Measurements from ENCODE around the gene NKAPD1. TPM values are rescaled to one million over a fixed set of nuclear protein-coding genes. Genes with fewer than 3 reads are reported as not detected.

Gene NKAPD1
- polyA plus RNA-seq, 2 donors: 9.0 to 10.8 TPM

GRCh38 chr11:112106070-112106469 lies 32.0 kb downstream of the NKAPD1 start:
- Histone ChIP-seq H3K27me3 (ENCODE audit: control insufficient read depth in 1 of 2, insufficient read depth in 2 of 2, low read length in 2 of 2) (no peaks in the 10 kb centered on the region), H3K36me3 (ENCODE audit: control insufficient read depth in 2 of 2, insufficient read depth in 2 of 2, low read length in 1 of 2) (no peaks in the 10 kb centered on the region), H3K4me3 (ENCODE audit: low read depth in 1 of 2, low read length in 2 of 2) (no peak overlapping the region), H3K4me1 (ENCODE audit: control insufficient read depth in 2 of 2, insufficient read depth in 2 of 2, low read length in 1 of 2) (no peaks in the 10 kb centered on the region), H3K9me3 (ENCODE audit: control insufficient read depth in 2 of 2, insufficient read depth in 1 of 2, low read depth in 1 of 2, low read length in 1 of 2) (no peaks in the 10 kb centered on the region), H3K27ac (ENCODE audit: low read depth in 2 of 2, low read length in 1 of 2) (no peak overlapping the region)
- WGBS, 2 donors: 64 to 90% methylated on average over 8 of the region's 8 CpGs

- Histone ChIP-seq H3K4me1 (ENCODE audit: control insufficient read depth in 2 of 2, insufficient read depth in 2 of 2, low read length in 1 of 2) (no peaks in the 10 kb centered on the region), H3K4me3 (ENCODE audit: low read depth in 1 of 2, low read length in 2 of 2) (no peak overlapping the region), H3K36me3 (ENCODE audit: control insufficient read depth in 2 of 2, insufficient read depth in 2 of 2, low read length in 1 of 2) (no peaks in the 10 kb centered on the region), H3K27me3 (ENCODE audit: control insufficient read depth in 1 of 2, insufficient read depth in 2 of 2, low read length in 2 of 2) (no peaks in the 10 kb centered on the region), H3K27ac (ENCODE audit: low read depth in 2 of 2, low read length in 1 of 2) (no peak overlapping the region), H3K9me3 (ENCODE audit: control insufficient read depth in 2 of 2, insufficient read depth in 1 of 2, low read depth in 1 of 2, low read length in 1 of 2) (no peaks in the 10 kb centered on the region)
- WGBS, 2 donors: 61 to 63% methylated on average over 6 of the region's 6 CpGs
These were observed 39.7 kb downstream of the NKAPD1 start for GRCh38 chr11:112113539-112114457.

- 92 to 93% methylated on average over 2 of the region's 2 CpGs for WGBS, 2 donors
- H3K9me3 ChIP-seq (ENCODE audit: control insufficient read depth in 2 of 2, insufficient read depth in 1 of 2, low read depth in 1 of 2, low read length in 1 of 2): no peaks in the 10 kb centered on the region
- no peaks in the 10 kb centered on the region for H3K27me3 ChIP-seq (ENCODE audit: control insufficient read depth in 1 of 2, insufficient read depth in 2 of 2, low read length in 2 of 2)
- no peaks in the 10 kb centered on the region for H3K36me3 ChIP-seq (ENCODE audit: control insufficient read depth in 2 of 2, insufficient read depth in 2 of 2, low read length in 1 of 2)
- no peaks in the 10 kb centered on the region for H3K4me1 ChIP-seq (ENCODE audit: control insufficient read depth in 2 of 2, insufficient read depth in 2 of 2, low read length in 1 of 2)
- H3K27ac ChIP-seq (ENCODE audit: low read depth in 2 of 2, low read length in 1 of 2): no peak overlapping the region
- H3K4me3 ChIP-seq (ENCODE audit: low read depth in 1 of 2, low read length in 2 of 2): no peak overlapping the region
These were observed 40.4 kb downstream of the NKAPD1 start for GRCh38 chr11:112114460-112114859.

- no peak overlapping the region for H3K27ac ChIP-seq (ENCODE audit: low read depth in 2 of 2, low read length in 1 of 2)
- H3K4me1 ChIP-seq (ENCODE audit: control insufficient read depth in 2 of 2, insufficient read depth in 2 of 2, low read length in 1 of 2): no peaks in the 10 kb centered on the region
- no peaks in the 10 kb centered on the region for H3K36me3 ChIP-seq (ENCODE audit: control insufficient read depth in 2 of 2, insufficient read depth in 2 of 2, low read length in 1 of 2)
- no peaks in the 10 kb centered on the region for H3K27me3 ChIP-seq (ENCODE audit: control insufficient read depth in 1 of 2, insufficient read depth in 2 of 2, low read length in 2 of 2)
- H3K9me3 ChIP-seq (ENCODE audit: control insufficient read depth in 2 of 2, insufficient read depth in 1 of 2, low read depth in 1 of 2, low read length in 1 of 2): no peaks in the 10 kb centered on the region
- no peak overlapping the region for H3K4me3 ChIP-seq (ENCODE audit: low read depth in 1 of 2, low read length in 2 of 2)
- 69 to 75% methylated on average over 5 of the region's 5 CpGs for WGBS, 2 donors
These were observed 41.3 kb downstream of the NKAPD1 start for GRCh38 chr11:112115386-112115785.

- H3K9me3 ChIP-seq (ENCODE audit: control insufficient read depth in 2 of 2, insufficient read depth in 1 of 2, low read depth in 1 of 2, low read length in 1 of 2): no peaks in the 10 kb centered on the region
- no peaks in the 10 kb centered on the region for H3K36me3 ChIP-seq (ENCODE audit: control insufficient read depth in 2 of 2, insufficient read depth in 2 of 2, low read length in 1 of 2)
- no peaks in the 10 kb centered on the region for H3K27me3 ChIP-seq (ENCODE audit: control insufficient read depth in 1 of 2, insufficient read depth in 2 of 2, low read length in 2 of 2)
- H3K4me1 ChIP-seq (ENCODE audit: control insufficient read depth in 2 of 2, insufficient read depth in 2 of 2, low read length in 1 of 2): peaks cover 0 to 2% of the 10 kb centered on the region in 2 donors
- no peak overlapping the region for H3K27ac ChIP-seq (ENCODE audit: low read depth in 2 of 2, low read length in 1 of 2)
- WGBS, 2 donors: 73 to 81% methylated on average over 2 of the region's 2 CpGs
- H3K4me3 ChIP-seq (ENCODE audit: low read depth in 1 of 2, low read length in 2 of 2): no peak overlapping the region
These were observed 44.1 kb downstream of the NKAPD1 start for GRCh38 chr11:112118176-112118575.

GRCh38 chr11:112121981-112122615 lies 48.0 kb downstream of the NKAPD1 start:
- WGBS, 2 donors: 82 to 85% methylated on average over 5 of the region's 5 CpGs
- Histone ChIP-seq H3K36me3 (ENCODE audit: control insufficient read depth in 2 of 2, insufficient read depth in 2 of 2, low read length in 1 of 2) (no peaks in the 10 kb centered on the region), H3K9me3 (ENCODE audit: control insufficient read depth in 2 of 2, insufficient read depth in 1 of 2, low read depth in 1 of 2, low read length in 1 of 2) (no peaks in the 10 kb centered on the region), H3K27me3 (ENCODE audit: control insufficient read depth in 1 of 2, insufficient read depth in 2 of 2, low read length in 2 of 2) (no peaks in the 10 kb centered on the region), H3K4me1 (ENCODE audit: control insufficient read depth in 2 of 2, insufficient read depth in 2 of 2, low read length in 1 of 2) (peaks cover 0 to 2% of the 10 kb centered on the region in 2 donors), H3K4me3 (ENCODE audit: low read depth in 1 of 2, low read length in 2 of 2) (no peak overlapping the region), H3K27ac (ENCODE audit: low read depth in 2 of 2, low read length in 1 of 2) (peak overlapping the region; percentile 30 to 83)

- H3K9me3 ChIP-seq (ENCODE audit: control insufficient read depth in 2 of 2, insufficient read depth in 1 of 2, low read depth in 1 of 2, low read length in 1 of 2): no peaks in the 10 kb centered on the region
- H3K27me3 ChIP-seq (ENCODE audit: control insufficient read depth in 1 of 2, insufficient read depth in 2 of 2, low read length in 2 of 2): no peaks in the 10 kb centered on the region
- no peaks in the 10 kb centered on the region for H3K36me3 ChIP-seq (ENCODE audit: control insufficient read depth in 2 of 2, insufficient read depth in 2 of 2, low read length in 1 of 2)
- no peak overlapping the region for H3K4me3 ChIP-seq (ENCODE audit: low read depth in 1 of 2, low read length in 2 of 2)
- H3K27ac ChIP-seq (ENCODE audit: low read depth in 2 of 2, low read length in 1 of 2): no peak overlapping the region
- WGBS, 2 donors: 56 to 66% methylated on average over 4 of the region's 4 CpGs
- H3K4me1 ChIP-seq (ENCODE audit: control insufficient read depth in 2 of 2, insufficient read depth in 2 of 2, low read length in 1 of 2): peaks cover 0 to 2% of the 10 kb centered on the region in 2 donors
These were observed 49.0 kb downstream of the NKAPD1 start for GRCh38 chr11:112123129-112123528.

- H3K4me3 ChIP-seq (ENCODE audit: low read depth in 1 of 2, low read length in 2 of 2): no peak overlapping the region
- no peaks in the 10 kb centered on the region for H3K27me3 ChIP-seq (ENCODE audit: control insufficient read depth in 1 of 2, insufficient read depth in 2 of 2, low read length in 2 of 2)
- H3K27ac ChIP-seq (ENCODE audit: low read depth in 2 of 2, low read length in 1 of 2): peak overlapping the region in 1 of 2 donors; percentile 27
- WGBS, 2 donors: 95 to 97% methylated on average over 2 of the region's 2 CpGs
- no peaks in the 10 kb centered on the region for H3K36me3 ChIP-seq (ENCODE audit: control insufficient read depth in 2 of 2, insufficient read depth in 2 of 2, low read length in 1 of 2)
- H3K9me3 ChIP-seq (ENCODE audit: control insufficient read depth in 2 of 2, insufficient read depth in 1 of 2, low read depth in 1 of 2, low read length in 1 of 2): no peaks in the 10 kb centered on the region
- H3K4me1 ChIP-seq (ENCODE audit: control insufficient read depth in 2 of 2, insufficient read depth in 2 of 2, low read length in 1 of 2): peaks cover 0 to 2% of the 10 kb centered on the region in 2 donors
These were observed 53.0 kb downstream of the NKAPD1 start for GRCh38 chr11:112127056-112127455.

GRCh38 chr11:112128483-112129121 lies 54.5 kb downstream of the NKAPD1 start:
- no peak overlapping the region for H3K4me3 ChIP-seq (ENCODE audit: low read depth in 1 of 2, low read length in 2 of 2)
- 27 to 40% methylated on average over 3 of the region's 3 CpGs for WGBS, 2 donors
- no peaks in the 10 kb centered on the region for H3K36me3 ChIP-seq (ENCODE audit: control insufficient read depth in 2 of 2, insufficient read depth in 2 of 2, low read length in 1 of 2)
- H3K4me1 ChIP-seq (ENCODE audit: control insufficient read depth in 2 of 2, insufficient read depth in 2 of 2, low read length in 1 of 2): no peaks in the 10 kb centered on the region
- no peaks in the 10 kb centered on the region for H3K27me3 ChIP-seq (ENCODE audit: control insufficient read depth in 1 of 2, insufficient read depth in 2 of 2, low read length in 2 of 2)
- H3K9me3 ChIP-seq (ENCODE audit: control insufficient read depth in 2 of 2, insufficient read depth in 1 of 2, low read depth in 1 of 2, low read length in 1 of 2): no peaks in the 10 kb centered on the region
- peak overlapping the region; percentile 77 to 91 for H3K27ac ChIP-seq (ENCODE audit: low read depth in 2 of 2, low read length in 1 of 2)

All from esophagus (tissue), 2 donors.